H9 (cell line): Measurements from ENCODE around the gene ZNF335. TPM values are rescaled to one million over a fixed set of nuclear protein-coding genes. Genes with fewer than 3 reads are reported as not detected.

Experiments used
- DNase-seq: peaks from one replicate; pipeline ENCODE4 v3.0.0-alpha.2; 2017
- H2AFZ ChIP-seq: one replicate; pipeline ENCODE4 v1.6.1; 2013; ENCODE audit warnings: mild to moderate bottlenecking, low read length, control low read depth, moderate library complexity
- H2AK5ac ChIP-seq: 2 replicates; pipeline ENCODE4 v1.6.1; 2013; ENCODE audit warnings: low read length, control low read depth, mixed read lengths; ENCODE audit not compliant: insufficient read length
- H2BK120ac ChIP-seq: one replicate; pipeline ENCODE4 v1.6.1; 2013; ENCODE audit warnings: low read depth, mild to moderate bottlenecking, low read length, control low read depth, inconsistent platforms; ENCODE audit not compliant: poor library complexity, severe bottlenecking
- H2BK12ac ChIP-seq: 2 replicates; pipeline ENCODE4 v1.6.1; 2013; ENCODE audit warnings: low read length, control low read depth, mixed read lengths, low read depth; ENCODE audit not compliant: insufficient read length
- H2BK15ac ChIP-seq: 2 replicates; pipeline ENCODE4 v1.6.1; 2013; ENCODE audit warnings: low read depth, low read length, control low read depth
- H2BK20ac ChIP-seq: one replicate; pipeline ENCODE4 v1.6.1; 2013; ENCODE audit warnings: low read depth, mild to moderate bottlenecking, low read length, control low read depth, inconsistent platforms; ENCODE audit not compliant: poor library complexity, severe bottlenecking
- H2BK5ac ChIP-seq: 2 replicates; pipeline ENCODE4 v1.6.1; 2013; ENCODE audit warnings: low read length, control low read depth, mixed read lengths; ENCODE audit not compliant: insufficient read length
- H3K14ac ChIP-seq: 2 replicates; pipeline ENCODE4 v1.6.1; 2013; ENCODE audit warnings: low read length, control low read depth; ENCODE audit not compliant: insufficient read depth
- H3K18ac ChIP-seq: 2 replicates; pipeline ENCODE4 v1.6.1; 2013; ENCODE audit warnings: low read depth, mild to moderate bottlenecking, mixed read lengths, low read length, control low read depth; ENCODE audit not compliant: insufficient read length
- H3K23ac ChIP-seq: 2 replicates; pipeline ENCODE4 v1.6.1; 2013; ENCODE audit warnings: low read length, control low read depth, mixed read lengths, low read depth; ENCODE audit not compliant: insufficient read length
- H3K23me2 ChIP-seq: 2 replicates; pipeline ENCODE4 v1.6.1; 2013; ENCODE audit warnings: low read depth, mild to moderate bottlenecking, mixed read lengths, low read length, control low read depth; ENCODE audit not compliant: insufficient read length, poor library complexity, severe bottlenecking
- H3K27ac ChIP-seq: 2 replicates; pipeline ENCODE4 v1.5.1; 2013; ENCODE audit warnings: low read length, control low read depth, mixed read lengths, low read depth; ENCODE audit not compliant: insufficient read length
- H3K27me3 ChIP-seq: 2 replicates; pipeline ENCODE4 v1.6.1; 2013; ENCODE audit warnings: low read length, control low read depth, inconsistent platforms; ENCODE audit not compliant: insufficient read depth
- H3K4ac ChIP-seq: 2 replicates; pipeline ENCODE4 v1.6.1; 2013; ENCODE audit warnings: low read depth, mild to moderate bottlenecking, control low read depth, inconsistent platforms, low read length, moderate library complexity
- H3K4me1 ChIP-seq: 2 replicates; pipeline ENCODE4 v1.6.1; 2013; ENCODE audit warnings: low read length, control low read depth, inconsistent platforms; ENCODE audit not compliant: insufficient read depth
- H3K4me2 ChIP-seq: 2 replicates; pipeline ENCODE4 v1.6.1; 2013; ENCODE audit warnings: low read length, control low read depth, mixed read lengths; ENCODE audit not compliant: insufficient read length, insufficient read depth
- H3K56ac ChIP-seq: 2 replicates; pipeline ENCODE4 v1.6.1; 2013; ENCODE audit warnings: low read depth, mild to moderate bottlenecking, mixed read lengths, low read length, control low read depth; ENCODE audit not compliant: insufficient read length
- H3K79me1 ChIP-seq: 2 replicates; pipeline ENCODE4 v1.6.1; 2013; ENCODE audit warnings: low read depth, mild to moderate bottlenecking, moderate library complexity, low read length, control low read depth, inconsistent platforms; ENCODE audit not compliant: insufficient read depth, poor library complexity, severe bottlenecking
- H3K79me2 ChIP-seq: 2 replicates; pipeline ENCODE4 v1.6.1; 2013; ENCODE audit warnings: low read length, control low read depth, inconsistent platforms; ENCODE audit not compliant: insufficient read depth
- H3K9ac ChIP-seq: 2 replicates; pipeline ENCODE4 v1.6.1; 2013; ENCODE audit warnings: low read length, control low read depth, mixed read lengths; ENCODE audit not compliant: insufficient read length; ENCODE audit errors: extremely low read depth
- H3K9me3 ChIP-seq: one replicate; pipeline ENCODE4 v1.6.1; 2013; ENCODE audit warnings: low read depth, low read length, inconsistent platforms; ENCODE audit not compliant: control insufficient read depth
- H3T11ph ChIP-seq: one replicate; pipeline ENCODE4 v1.6.1; 2013; ENCODE audit warnings: mild to moderate bottlenecking, low read length, control low read depth, inconsistent platforms
- H4K20me1 ChIP-seq: one replicate; pipeline ENCODE4 v1.6.1; 2013; ENCODE audit not compliant: control insufficient read depth, insufficient read length, insufficient read depth
- H4K5ac ChIP-seq: 2 replicates; pipeline ENCODE4 v1.6.1; 2013; ENCODE audit warnings: low read depth, mild to moderate bottlenecking, mixed read lengths, low read length, control low read depth; ENCODE audit not compliant: insufficient read length
- H4K8ac ChIP-seq: replicated peaks from 2 replicates; pipeline ENCODE4 v1.6.1; 2013; ENCODE audit warnings: low read length, control low read depth, mixed read lengths, low read depth; ENCODE audit not compliant: insufficient read length
- H4K91ac ChIP-seq: 2 replicates; pipeline ENCODE4 v1.6.1; 2013; ENCODE audit warnings: low read depth, mild to moderate bottlenecking, moderate library complexity, mixed read lengths, low read length, control low read depth; ENCODE audit not compliant: insufficient read length
- H3K27ac Mint-ChIP-seq, 3 experiments: 2 replicates in 2 of 3; 3 replicates in 1 of 3; pipeline ENCODE4 v1.8.0; 2020 to 2021; ENCODE audit warnings: mixed read lengths in 3 of 3, mild to moderate bottlenecking in 1 of 3, moderate library complexity in 1 of 3
- H3K27me3 Mint-ChIP-seq: 2 replicates; pipeline ENCODE4 v1.8.0; 2021; ENCODE audit warnings: low read depth, mild to moderate bottlenecking, moderate library complexity, mixed read lengths
- H3K36me3 Mint-ChIP-seq, 3 experiments: 2 replicates in 2 of 3; 3 replicates in 1 of 3; pipeline ENCODE4 v1.8.0; 2020 to 2021; ENCODE audit warnings: low read depth in 3 of 3, mixed read lengths in 3 of 3; ENCODE audit not compliant: insufficient read depth in 1 of 3
- H3K4me1 Mint-ChIP-seq, 2 experiments: 2 replicates each; pipeline ENCODE4 v1.8.0; 2020; ENCODE audit warnings: mixed read lengths in 2 of 2
- H3K4me3 Mint-ChIP-seq, 2 experiments: 2 replicates in 1 of 2; 3 replicates in 1 of 2; pipeline ENCODE4 v1.8.0; 2020 to 2021; ENCODE audit warnings: mild to moderate bottlenecking in 2 of 2, mixed read lengths in 2 of 2, moderate library complexity in 1 of 2
- H3K9me3 Mint-ChIP-seq, 2 experiments: 2 replicates in 1 of 2; 3 replicates in 1 of 2; pipeline ENCODE4 v1.8.0; 2020; ENCODE audit warnings: mild to moderate bottlenecking in 2 of 2, mixed read lengths in 2 of 2, moderate library complexity in 1 of 2
- CTCF ChIP-seq: fragments of 200-600 bp; sonication (generic); conservative IDR thresholded peaks from 3 replicates; pipeline ENCODE4 v1.8.0; 2021; ENCODE audit warnings: antibody characterized with exemption, mild to moderate bottlenecking
- WGBS: extraction: QIAGEN DNeasy Blood & Tissue Kit; methylation state at CpG from one replicate; pipeline ENCODE4 v1.1.7; 2013; ENCODE audit warnings: missing lambda C conversion rate, low lambda C conversion rate, mixed read lengths; ENCODE audit not compliant: insufficient read length; ENCODE audit errors: extremely low coverage; 5-methylcytosine and 5-hydroxymethylcytosine counted together
- total RNA-seq: library from RNA; stranded (reverse); gene quantifications from 2 replicates; pipeline ENCODE4 v1.2.1, GENCODE V29; 2021

ZNF335 gene
- total RNA-seq, 1 experiment from 2014 or later = 21.1 TPM

DNA sequence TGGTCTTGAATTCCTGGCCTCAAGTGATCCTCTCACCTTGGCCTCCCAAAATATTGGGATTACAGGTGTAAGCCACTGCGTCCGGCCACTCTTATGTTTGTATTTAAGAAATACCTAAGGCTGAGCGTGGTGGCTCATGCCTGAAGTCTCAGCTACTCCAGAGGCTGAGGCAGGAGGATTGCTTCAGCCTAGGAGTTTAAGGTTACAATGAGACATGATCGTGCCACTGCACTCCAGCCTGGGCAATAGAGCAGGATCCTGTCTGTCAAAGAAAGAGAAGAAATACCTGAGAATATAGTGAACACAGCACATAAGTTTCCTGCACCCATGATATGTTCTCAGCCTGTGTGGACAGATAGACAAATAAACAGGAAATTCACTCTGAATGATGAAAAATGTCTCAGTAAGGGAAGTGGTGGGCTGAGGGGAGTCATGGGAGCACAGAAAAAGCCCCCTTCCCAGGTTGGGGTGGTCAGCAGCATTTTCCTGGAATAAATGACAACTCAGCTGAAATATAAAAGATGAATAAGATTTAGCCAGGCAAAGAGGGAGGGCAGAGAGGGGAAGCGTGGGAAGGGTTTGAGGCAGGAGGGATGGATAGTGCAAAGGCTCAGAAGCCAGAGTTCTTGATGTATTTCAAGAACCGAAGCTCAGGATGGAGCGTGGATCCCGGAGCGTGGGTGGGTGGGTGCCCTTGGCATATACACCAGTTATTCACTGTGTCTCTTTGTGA lies 22.9 kb upstream of the ZNF335 start:
- H3K27ac ChIP-seq = no peak overlapping the region
- H3K9ac ChIP-seq = no peak overlapping the region
- TF ChIP-seq CTCF = no peak
- no peak overlapping the region for H2BK5ac ChIP-seq
- H4K91ac ChIP-seq = no peak overlapping the region
- no peak overlapping the region for H3K4ac ChIP-seq
- no peak overlapping the region for H4K8ac ChIP-seq
- H2BK15ac ChIP-seq = no peak overlapping the region
- H3K56ac ChIP-seq = no peak overlapping the region
- no peak overlapping the region for H2BK20ac ChIP-seq
- no peak overlapping the region for H3K14ac ChIP-seq
- H3K4me1 Mint-ChIP-seq = peaks cover 18 to 21% of the 10 kb centered on the region in 2 experiments
- no peak overlapping the region for H3K4me2 ChIP-seq
- no peaks in the 10 kb centered on the region; the same call in 1 of the 2 replicates for H3K4me1 ChIP-seq
- H3K79me2 ChIP-seq = no peaks in the 10 kb centered on the region
- no peak overlapping the region; a peak in 1 of 7 replicates for H3K27ac Mint-ChIP-seq
- H4K5ac ChIP-seq = no peak overlapping the region
- H2BK12ac ChIP-seq = no peak overlapping the region
- WGBS = no CpG with 5 or more reads among the region's 9 CpGs
- H3K23ac ChIP-seq = no peak overlapping the region
- no peaks in the 10 kb centered on the region for H3K36me3 Mint-ChIP-seq
- no peaks in the 10 kb centered on the region for H3K23me2 ChIP-seq
- no peak overlapping the region for H3K4me3 Mint-ChIP-seq
- no peaks in the 10 kb centered on the region for H3K9me3 ChIP-seq
- H2AFZ ChIP-seq = no peak overlapping the region
- H4K20me1 ChIP-seq = no peaks in the 10 kb centered on the region
- H3K18ac ChIP-seq = no peak overlapping the region
- H3K9me3 Mint-ChIP-seq = no peaks in the 10 kb centered on the region
- no peak overlapping the region for H2AK5ac ChIP-seq
- no peak for DNase-seq
- no peak overlapping the region for H2BK120ac ChIP-seq
- no peaks in the 10 kb centered on the region for H3K27me3 ChIP-seq
- H3K79me1 ChIP-seq = no peaks in the 10 kb centered on the region
- H3T11ph ChIP-seq = no peak overlapping the region
- H3K27me3 Mint-ChIP-seq = no peaks in the 10 kb centered on the region; the same call in 1 of the 2 replicates
